ENCODE data around the gene ZNF836. TPM values are rescaled to one million over a fixed set of nuclear protein-coding genes. Genes with fewer than 3 reads are reported as not detected.

ZNF836 gene
- total RNA-seq, 1 experiment from 2014 or later = 28.8 TPM

- TF ChIP-seq RORB (CRISPR knock-in tag; IDR thresholded peaks at IDR 0.05) (no peak), ZNF416 (CRISPR knock-in tag; IDR thresholded peaks at IDR 0.05) (no peak), ZNF423 (CRISPR knock-in tag; IDR thresholded peaks at IDR 0.05) (no peak), STAT6 (CRISPR knock-in tag; conservative IDR thresholded peaks at IDR 0.05; ENCODE audit: low read depth) (no peak), CREM (CRISPR knock-in tag; IDR thresholded peaks at IDR 0.05) (no peak), ETV6 (CRISPR knock-in tag; IDR thresholded peaks at IDR 0.05) (no peak), MXD4 (CRISPR knock-in tag; IDR thresholded peaks at IDR 0.05; ENCODE audit: borderline replicate concordance) (no peak), GTF2I (CRISPR knock-in tag; conservative IDR thresholded peaks at IDR 0.05) (no peak), IRF1 (CRISPR knock-in tag; IDR thresholded peaks at IDR 0.05) (no peak), FOXJ3 (CRISPR knock-in tag; IDR thresholded peaks at IDR 0.05; ENCODE audit: borderline replicate concordance) (no peak), KAT7 (CRISPR knock-in tag; IDR thresholded peaks at IDR 0.05; ENCODE audit: borderline replicate concordance) (no peak), ZBTB21 (CRISPR knock-in tag; IDR thresholded peaks at IDR 0.05; ENCODE audit: borderline replicate concordance) (no peak), NFE2L1 (CRISPR knock-in tag; IDR thresholded peaks at IDR 0.05) (no peak), TEAD1 (CRISPR knock-in tag; IDR thresholded peaks at IDR 0.05) (no peak), JUN (CRISPR knock-in tag; IDR thresholded peaks at IDR 0.05) (no peak), MLX (CRISPR knock-in tag; IDR thresholded peaks at IDR 0.05) (no peak), ELF4 (CRISPR knock-in tag; IDR thresholded peaks at IDR 0.05; ENCODE audit: low read depth) (no peak), ZNF263 (CRISPR knock-in tag; IDR thresholded peaks at IDR 0.05; ENCODE audit: low read depth) (no peak)
- TF ChIP-seq, protein P1, sequence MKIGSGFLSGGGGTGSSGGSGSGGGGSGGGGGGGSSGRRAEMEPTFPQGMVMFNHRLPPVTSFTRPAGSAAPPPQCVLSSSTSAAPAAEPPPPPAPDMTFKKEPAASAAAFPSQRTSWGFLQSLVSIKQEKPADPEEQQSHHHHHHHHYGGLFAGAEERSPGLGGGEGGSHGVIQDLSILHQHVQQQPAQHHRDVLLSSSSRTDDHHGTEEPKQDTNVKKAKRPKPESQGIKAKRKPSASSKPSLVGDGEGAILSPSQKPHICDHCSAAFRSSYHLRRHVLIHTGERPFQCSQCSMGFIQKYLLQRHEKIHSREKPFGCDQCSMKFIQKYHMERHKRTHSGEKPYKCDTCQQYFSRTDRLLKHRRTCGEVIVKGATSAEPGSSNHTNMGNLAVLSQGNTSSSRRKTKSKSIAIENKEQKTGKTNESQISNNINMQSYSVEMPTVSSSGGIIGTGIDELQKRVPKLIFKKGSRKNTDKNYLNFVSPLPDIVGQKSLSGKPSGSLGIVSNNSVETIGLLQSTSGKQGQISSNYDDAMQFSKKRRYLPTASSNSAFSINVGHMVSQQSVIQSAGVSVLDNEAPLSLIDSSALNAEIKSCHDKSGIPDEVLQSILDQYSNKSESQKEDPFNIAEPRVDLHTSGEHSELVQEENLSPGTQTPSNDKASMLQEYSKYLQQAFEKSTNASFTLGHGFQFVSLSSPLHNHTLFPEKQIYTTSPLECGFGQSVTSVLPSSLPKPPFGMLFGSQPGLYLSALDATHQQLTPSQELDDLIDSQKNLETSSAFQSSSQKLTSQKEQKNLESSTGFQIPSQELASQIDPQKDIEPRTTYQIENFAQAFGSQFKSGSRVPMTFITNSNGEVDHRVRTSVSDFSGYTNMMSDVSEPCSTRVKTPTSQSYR (CRISPR knock-in tag; IDR thresholded peaks at IDR 0.05) = no peak
- TF ChIP-seq, protein P2, sequence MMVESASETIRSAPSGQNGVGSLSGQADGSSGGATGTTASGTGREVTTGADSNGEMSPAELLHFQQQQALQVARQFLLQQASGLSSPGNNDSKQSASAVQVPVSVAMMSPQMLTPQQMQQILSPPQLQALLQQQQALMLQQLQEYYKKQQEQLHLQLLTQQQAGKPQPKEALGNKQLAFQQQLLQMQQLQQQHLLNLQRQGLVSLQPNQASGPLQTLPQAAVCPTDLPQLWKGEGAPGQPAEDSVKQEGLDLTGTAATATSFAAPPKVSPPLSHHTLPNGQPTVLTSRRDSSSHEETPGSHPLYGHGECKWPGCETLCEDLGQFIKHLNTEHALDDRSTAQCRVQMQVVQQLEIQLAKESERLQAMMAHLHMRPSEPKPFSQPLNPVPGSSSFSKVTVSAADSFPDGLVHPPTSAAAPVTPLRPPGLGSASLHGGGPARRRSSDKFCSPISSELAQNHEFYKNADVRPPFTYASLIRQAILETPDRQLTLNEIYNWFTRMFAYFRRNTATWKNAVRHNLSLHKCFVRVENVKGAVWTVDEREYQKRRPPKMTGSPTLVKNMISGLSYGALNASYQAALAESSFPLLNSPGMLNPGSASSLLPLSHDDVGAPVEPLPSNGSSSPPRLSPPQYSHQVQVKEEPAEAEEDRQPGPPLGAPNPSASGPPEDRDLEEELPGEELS (CRISPR knock-in tag; IDR thresholded peaks at IDR 0.05) = no peak
- POLR2A ChIA-PET = no interaction called here
- no peak overlapping the region for H3K27ac Mint-ChIP-seq
- DNase-seq (ENCODE audit: low spot score) (no peak), ATAC-seq (no peak)
- H3K4me1 Mint-ChIP-seq = peaks cover 20% of the 10 kb centered on the region
- H3K4me3 Mint-ChIP-seq = no peak overlapping the region
- H3K9me3 Mint-ChIP-seq = peaks cover 13% of the 10 kb centered on the region
- CTCF ChIA-PET = no interaction called here
- no peaks in the 10 kb centered on the region for H3K27me3 Mint-ChIP-seq (ENCODE audit: low read depth)
- H3K36me3 Mint-ChIP-seq = no peaks in the 10 kb centered on the region
These were observed 5.2 kb upstream of the ZNF836 start for GRCh38 chr19:52176574-52176973.

All from WTC11 (cell line).